DOHH2 (cell line): ENCODE measurements around the gene SLC47A2.
"Not testable (repeated sequence)": the region's sequence is repeated elsewhere in the genome, so short reads cannot be mapped to it uniquely, and the experiment has no call there.

ENCODE experiments used
- EZH2phosphoT487 ChIP-seq: fragments of 200-600 bp; sonication (generic); IDR thresholded peaks from 2 replicates; pipeline ENCODE4 v1.6.1; 2017; ENCODE audit warnings: borderline replicate concordance, mild to moderate bottlenecking, antibody characterized with exemption, low read length, moderate library complexity, mixed read lengths
- TF ChIP-seq, protein P1 (sequence below): fragments of 200-600 bp; sonication (generic); IDR thresholded peaks from one replicate; pipeline ENCODE4 v1.5.1; 2014; ENCODE audit warnings: antibody characterized with exemption, mild to moderate bottlenecking, low read depth, low read length; ENCODE audit not compliant: poor library complexity, severe bottlenecking

DNA sequence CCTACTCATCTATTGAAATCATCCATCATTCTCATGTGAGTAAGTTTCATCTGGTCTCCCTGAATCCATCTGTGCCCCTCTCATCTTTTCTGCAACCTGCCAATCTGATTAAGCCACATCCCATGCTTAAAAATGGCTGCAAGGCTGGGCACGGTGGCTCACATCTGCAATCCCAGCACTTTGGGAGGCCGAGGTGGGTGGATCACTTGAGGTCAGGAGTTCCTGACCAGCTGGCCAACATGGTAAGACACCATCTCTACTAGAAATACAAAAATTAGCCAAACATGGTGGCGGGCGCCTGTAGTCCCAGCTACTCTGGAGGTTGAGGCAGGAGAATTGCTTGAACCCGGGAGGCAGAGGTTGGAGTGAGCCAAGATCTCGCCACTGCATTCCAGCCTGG lies 47.6 kb upstream of the SLC47A2 start:
- TF ChIP-seq, protein P1, sequence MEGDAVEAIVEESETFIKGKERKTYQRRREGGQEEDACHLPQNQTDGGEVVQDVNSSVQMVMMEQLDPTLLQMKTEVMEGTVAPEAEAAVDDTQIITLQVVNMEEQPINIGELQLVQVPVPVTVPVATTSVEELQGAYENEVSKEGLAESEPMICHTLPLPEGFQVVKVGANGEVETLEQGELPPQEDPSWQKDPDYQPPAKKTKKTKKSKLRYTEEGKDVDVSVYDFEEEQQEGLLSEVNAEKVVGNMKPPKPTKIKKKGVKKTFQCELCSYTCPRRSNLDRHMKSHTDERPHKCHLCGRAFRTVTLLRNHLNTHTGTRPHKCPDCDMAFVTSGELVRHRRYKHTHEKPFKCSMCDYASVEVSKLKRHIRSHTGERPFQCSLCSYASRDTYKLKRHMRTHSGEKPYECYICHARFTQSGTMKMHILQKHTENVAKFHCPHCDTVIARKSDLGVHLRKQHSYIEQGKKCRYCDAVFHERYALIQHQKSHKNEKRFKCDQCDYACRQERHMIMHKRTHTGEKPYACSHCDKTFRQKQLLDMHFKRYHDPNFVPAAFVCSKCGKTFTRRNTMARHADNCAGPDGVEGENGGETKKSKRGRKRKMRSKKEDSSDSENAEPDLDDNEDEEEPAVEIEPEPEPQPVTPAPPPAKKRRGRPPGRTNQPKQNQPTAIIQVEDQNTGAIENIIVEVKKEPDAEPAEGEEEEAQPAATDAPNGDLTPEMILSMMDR, result not testable (repeated sequence)
- not testable (repeated sequence) for TF ChIP-seq EZH2phosphoT487
